DMS153 treated with DMSO at 0.1 percent for 48 hours (cell line): ENCODE data around the gene ANKRD33B.

ENCODE experiments used
- DNase-seq: peaks from one replicate; lab custom pipeline; 2025; ENCODE audit not compliant: unreplicated experiment; lab: John Stamatoyannopoulos, UW

ANKRD33B gene

DNA sequence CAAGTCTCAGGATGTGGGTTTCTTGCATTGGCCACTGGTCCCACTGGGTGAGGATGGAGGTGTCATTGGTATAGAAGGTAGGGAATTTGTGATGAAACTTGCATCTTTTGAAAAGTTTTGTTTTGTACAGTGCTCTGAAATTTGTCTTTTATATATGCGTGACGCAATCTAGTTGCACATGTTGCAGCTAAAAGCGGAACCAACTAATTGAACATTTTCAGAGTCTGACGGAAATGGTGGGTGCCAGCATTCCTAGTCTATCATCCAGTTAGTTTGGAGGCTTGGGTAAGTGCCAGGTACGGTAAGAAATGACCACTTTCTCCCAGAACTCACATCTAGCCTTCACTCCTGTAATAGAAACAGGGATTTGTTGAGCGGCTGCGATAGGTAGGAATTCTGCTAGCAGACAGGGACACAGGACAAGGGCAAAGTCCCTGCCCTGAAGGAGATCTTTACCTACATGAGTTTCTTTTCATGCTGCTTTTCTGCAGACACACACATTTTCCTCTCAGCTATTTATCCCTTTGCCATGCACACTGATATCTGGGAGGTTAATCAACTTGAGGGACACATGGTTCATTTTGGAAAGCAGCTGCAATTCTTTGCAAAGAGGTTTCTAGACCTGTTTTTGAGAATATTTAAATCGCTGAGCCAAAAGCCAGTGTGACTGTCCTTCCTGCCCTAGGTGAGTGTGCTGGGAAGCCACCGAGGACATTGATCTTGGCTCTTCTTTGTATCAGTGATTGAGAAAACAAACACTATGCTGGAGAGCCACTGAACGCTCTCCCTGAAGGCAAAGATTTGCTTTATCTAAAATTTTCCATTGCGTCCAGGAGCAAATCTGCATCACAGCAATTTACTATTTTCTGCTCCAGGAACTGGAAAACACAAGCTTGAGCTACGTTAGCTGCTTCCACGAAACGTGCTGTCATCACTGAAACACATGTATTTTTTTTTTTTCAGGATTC is 107.5 kb downstream of the ANKRD33B start:
- DNase-seq: no peak

DNA sequence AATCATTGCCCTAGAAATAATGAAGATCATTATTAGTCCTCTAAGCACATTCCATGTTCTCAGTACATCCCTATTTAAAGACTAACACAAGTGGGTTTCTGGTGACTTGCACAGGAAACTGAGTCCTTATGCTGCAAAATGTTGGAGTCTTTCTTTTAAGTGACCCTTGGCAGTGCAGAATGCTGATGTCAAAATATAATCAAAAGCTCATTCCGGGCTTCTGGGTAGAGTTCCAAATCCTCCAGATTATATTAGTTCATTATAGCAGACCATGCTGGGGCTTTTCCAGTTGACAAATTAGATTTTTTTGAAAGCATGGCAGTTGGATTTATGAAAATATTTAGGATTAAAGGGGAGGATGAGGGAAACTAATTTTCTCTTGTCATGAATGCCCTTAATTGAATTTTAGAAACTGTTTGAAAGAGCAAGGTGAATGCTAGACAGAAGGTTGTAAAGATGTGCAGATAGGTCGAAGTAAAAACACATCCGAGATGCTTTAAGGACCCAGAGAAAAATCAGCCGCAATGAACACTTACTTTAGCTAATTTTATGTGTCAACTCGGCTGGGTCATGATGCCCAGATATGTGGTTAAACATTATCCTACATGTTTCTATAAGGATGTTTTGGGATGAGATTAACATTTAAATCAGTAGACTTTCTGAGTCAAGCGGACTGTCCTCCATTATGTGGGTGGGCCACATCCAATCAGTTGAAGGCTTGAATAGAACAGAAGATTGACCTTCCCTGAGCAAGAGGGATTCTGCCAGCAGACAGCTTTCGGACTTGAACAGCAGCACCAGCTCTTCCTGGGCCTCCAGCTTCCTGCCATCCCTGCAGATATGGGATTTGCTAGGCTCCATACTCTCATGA is 108.5 kb downstream of the ANKRD33B start:
- no peak for DNase-seq

DNA sequence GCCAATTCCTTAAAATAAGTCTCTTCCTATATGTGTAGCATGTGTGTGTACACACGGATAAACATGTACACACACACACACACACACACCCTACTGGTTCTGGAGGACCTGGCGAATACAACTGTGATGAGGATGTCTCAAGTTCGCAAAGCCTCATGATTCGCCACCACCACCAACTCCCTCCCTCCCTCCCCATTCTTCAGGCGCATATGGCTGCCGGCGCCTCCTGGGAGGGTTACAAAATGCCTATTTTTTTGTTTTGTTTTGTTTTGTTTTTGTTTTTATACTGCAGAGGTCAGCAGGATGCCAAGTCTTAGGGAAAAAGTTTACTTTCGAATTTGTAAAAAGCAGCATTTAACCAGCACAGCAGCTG is 109.1 kb downstream of the ANKRD33B start:
- DNase-seq: no peak

DNA sequence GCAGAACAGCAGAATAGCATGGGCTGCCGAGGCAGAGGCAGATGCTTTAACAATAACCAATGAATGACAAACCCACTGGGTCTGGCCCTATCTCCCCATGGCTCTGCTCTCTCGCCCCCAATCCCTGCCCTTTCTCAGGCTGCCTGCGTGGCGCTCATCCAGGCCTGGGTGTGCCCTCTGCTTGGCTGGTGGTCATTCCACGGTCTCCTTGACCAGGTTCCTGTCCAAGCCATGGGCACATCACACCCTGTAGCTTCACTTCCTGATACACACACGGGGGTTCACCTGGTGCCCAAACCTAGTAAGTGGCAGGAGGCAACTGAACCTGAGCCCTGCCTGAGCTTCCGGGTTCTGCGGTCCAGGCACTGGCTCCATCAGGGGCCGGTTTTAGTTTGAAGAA is 109.5 kb downstream of the ANKRD33B start:
- no peak for DNase-seq

DNA sequence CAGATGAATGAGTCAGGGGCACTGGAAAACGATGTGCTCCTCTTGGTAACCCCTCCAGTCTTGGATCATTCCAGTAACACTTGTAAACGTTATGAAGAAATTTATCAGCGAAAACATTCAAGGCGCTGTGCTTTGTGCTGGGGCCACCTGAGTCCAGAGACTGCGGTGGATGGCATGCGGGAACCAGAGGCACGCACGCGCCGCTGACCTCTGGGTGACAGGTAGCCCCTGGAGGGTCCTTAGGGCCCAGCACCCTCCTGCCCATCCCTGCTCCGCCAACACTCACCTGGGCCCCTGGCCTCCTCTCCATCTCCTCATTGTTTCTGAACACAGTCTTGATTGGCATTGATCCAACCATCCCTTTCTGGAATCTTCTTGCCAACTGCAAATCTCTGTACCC is 110.2 kb downstream of the ANKRD33B start:
- DNase-seq: no peak

DNA sequence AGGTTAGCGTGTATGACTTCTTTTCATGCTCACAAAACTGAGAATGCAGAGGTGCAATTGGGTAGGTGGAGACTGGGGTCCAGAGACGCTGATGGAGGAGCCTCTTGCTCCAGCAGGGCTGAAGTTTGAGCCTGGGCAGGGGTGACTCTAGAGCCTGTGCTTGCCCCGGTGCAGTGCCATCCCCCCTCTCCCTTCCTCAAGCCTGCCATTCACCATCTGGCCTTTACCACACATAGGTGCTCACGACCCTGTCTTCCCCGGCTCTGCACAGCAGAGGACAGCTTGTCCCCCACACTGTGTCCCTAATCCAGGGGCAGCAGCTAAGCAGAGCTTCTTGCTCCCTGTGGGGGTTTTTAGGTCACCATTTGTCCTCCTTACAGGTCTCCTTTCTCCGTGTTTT is 110.7 kb downstream of the ANKRD33B start:
- DNase-seq: no peak

DNA sequence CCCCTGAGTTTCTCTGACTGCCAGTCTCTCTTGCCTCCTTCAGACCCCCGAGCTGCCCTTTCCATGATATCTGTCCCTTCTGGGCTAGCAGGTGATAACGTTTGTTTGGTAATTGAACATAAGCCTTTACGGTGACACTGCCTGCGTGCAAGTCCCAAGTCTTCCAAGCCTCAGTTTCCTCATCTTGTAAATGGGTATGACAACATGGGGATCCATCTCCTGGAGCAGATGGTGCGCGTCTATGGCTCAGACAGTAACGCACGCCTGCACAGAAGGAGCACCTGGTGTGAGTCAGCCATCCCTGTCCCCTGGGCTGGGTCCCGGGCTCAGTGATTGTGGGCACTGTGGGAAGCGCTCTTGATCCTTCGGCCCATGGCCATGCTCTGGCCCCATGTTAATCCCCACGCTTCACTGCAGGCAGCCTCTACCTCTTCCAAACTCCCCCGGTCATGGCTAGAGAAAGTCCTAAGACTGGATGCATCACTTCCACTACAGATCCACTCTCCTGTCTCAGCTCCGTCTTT is 111.4 kb downstream of the ANKRD33B start:
- DNase-seq: no peak

DNA sequence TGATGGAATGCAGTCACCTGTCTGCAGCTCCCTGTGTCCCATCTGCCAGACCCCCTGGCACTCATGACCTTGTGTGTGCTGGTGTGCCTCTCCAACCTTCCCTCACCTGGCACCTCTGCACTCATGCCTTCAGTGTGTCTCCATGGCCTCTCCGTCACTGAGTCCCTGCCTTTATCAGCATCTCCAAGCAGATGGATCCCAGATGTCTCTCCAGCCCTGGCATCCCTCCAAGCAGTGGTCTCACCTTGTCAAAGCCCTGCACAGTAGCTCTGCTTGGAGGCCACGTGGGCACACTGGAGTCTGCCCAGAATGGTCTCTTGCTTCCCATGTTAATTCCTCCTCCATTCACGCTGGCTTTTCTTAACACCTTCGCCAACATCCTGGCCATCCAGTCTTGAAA is 112.4 kb downstream of the ANKRD33B start:
- DNase-seq: no peak

DNA sequence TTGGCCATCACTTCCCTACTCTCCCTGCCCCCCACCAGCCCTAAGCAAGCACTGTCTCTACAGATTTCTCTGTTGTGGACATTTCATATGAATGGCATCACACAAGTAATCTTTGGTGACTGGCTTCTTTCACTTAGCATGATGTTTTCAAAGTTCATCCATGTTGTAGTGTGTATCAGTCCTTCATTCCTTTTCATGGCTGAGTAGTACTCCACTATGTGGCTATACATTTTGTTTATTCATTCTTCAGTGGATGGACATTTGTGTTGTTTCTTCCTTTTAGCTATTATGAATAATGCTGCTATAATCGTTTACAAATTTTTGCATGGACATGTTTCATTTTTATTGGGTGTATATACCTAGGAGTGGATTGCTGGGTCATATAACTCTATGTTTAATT is 113.1 kb downstream of the ANKRD33B start:
- DNase-seq: no peak

DNA sequence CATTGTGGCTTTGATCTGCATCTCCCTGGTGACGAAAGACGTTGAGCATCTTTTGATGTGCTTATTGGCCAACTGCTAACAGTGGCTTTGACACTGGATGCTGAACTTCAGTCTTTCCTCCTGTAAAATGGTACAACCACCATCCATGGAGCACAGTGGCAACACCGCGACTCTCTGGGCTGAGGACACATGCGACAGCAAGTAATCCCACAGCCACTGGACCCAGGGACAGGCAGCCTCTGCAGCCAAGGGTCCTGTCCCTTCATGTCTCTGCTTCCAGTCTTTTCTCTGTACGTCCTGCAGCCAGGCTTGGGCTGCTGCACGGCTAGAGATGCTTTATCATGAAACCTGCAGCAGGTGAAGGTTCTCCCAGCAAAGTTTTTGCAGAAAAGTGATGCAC is 113.7 kb downstream of the ANKRD33B start:
- DNase-seq: no peak

DNA sequence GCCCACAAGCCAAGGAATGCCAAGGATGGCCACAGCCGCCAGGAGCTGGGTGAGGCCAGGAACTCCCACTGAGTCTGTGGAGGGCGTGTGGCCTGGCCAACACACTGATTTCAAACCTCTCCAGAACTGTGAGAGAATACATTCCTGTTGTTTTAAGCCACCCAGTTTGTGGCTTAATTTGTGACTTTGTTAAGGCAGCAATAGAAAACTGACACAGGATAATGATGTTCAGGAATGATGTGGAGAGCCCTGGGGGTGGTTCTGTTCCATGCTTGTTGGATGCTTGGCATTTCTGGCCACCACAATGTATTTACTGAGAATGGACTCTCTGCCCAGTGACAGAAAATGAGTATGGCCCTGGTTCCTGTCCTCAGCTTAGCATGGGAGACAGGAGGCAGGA is 114.4 kb downstream of the ANKRD33B start:
- no peak for DNase-seq

DNA sequence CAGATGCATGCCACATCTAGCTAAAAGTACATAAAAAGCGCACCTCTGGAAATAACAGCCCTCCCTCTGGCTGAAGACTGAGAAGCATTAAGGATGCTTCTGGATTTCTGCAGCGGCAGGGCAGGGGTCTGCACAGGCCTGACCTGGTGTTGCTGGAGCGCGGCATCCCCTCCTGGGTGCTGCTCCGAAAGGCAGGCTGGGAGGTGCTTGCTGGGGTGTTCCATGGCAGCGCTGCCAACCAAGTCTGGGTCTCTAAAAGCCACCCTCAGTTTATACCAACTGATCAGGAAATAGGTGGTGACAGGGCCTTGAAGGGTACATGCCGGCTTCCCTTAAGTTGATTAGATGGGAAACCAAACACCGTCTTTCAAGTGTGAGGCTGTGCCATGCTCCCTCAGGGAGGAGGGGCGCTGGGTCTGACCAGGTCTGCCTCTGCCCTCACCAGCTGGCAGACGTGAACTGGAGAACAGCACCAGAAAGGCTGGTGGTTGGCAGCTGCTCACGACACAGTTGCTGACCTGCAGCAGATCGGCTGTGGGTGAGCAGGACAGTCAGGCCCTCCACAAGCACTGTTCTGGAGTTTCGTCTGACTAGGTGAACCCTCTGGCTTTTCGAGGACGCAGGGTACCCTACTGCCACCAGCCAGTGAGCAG is 115.6 kb downstream of the ANKRD33B start:
- DNase-seq: no peak

DNA sequence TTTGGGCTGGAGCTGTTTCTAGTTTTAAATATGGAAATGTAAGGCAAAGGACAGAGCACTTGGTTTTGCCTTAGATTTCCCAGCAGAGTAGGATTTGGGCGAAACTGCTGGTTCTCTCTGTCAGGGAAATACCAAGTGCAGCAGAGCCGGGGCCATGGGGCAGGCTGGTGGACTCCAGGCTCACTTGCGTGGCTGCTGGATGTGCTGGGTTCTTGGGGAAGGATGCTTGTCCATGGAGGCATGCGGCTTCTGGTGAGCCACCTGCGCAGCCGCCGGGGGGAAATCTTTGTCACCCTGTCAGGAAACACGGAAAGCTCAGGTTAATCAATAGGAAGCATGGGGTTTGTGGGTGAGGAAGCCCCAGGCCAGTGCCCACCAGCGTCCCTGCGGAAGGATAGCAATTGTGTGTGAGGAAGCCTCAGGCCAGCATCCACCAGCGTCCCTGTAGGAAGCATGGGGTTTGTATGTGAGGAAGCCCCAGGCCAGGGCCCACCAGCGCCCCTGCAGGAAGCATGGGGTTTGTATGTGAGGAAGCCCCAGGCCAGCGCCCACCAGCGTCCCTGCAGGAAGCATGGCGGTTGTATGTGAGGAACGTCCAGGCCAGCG is 117.1 kb downstream of the ANKRD33B start:
- DNase-seq: no peak

DNA sequence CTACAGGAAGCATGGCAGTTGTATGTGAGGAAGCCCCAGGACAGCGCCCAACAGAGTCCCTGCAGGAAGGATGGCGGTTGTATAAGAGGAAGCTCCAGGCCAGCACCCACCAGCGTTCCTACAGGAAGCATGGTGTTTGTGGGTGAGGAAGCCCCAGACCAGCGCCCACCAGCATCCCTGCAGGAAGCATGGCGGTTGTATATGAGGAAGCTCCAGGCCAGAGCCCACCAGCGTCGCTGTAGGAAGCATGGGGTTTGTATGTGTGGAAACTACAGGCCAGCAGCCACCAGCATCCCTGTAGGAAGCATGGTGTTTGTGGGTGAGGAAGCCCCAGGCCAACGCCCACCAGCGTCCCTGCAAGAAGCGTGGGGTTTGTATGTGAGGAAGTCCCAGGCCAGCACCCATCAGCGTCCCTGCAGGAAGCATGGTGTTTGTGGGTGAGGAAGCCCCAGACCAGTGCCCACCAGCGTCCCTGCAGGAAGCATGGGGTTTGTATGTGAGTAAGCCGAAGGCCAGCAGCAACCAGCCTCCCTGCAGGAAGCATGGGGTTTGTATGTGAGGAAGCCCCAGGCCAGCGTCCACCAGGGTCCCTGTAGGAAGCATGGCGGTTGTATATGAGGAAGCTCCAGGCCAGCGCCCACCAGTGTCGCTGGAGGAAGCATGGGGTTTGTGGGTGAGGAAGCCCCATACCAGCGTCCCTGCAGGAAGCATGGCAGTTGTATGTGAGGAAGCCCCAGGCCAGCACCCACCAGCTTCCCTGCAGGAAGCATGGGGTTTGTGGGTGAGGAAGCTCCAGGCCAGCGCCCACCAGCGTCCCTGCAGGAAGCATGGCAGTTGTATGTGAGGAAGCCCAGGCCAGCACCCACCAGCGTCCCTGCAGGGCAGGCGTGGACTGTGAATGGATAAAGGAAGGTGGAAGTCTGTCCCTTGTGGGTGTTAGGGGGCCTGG is 118.1 kb downstream of the ANKRD33B start:
- no peak for DNase-seq

DNA sequence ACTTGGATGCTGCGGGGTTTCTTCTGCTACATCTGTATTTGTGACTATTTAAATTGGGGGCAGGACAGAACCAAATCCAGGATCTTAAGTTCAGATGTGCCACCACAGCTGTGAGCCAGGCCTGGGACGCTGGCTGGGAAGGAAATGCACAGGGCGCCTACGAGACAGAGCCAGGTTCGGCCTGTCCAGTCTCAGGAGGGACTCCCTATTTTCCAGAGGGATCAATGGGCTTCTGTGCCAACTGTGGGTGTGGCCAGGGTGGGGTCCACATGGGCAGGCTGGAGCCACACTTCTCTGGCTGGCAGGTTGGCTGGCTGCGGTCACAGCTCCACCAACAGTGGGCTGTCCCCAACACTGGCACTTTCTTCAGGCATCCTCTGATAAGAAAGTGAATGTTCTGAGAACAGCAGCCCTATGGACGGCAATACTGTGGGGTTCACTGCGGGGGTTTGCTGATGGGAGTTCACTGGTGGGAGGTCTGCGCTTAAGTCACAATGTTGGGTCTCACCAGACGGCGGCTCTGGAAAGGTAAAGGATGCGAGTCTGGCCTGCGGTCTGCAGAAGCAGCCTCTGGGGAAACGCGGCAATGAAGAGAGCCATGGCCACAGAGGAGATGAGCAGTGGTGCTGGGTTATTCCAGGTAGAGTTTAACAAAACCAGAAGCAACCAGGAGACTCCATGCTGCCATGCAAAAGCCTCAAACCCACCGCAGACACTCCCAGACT is 119.1 kb downstream of the ANKRD33B start:
- no peak for DNase-seq

DNA sequence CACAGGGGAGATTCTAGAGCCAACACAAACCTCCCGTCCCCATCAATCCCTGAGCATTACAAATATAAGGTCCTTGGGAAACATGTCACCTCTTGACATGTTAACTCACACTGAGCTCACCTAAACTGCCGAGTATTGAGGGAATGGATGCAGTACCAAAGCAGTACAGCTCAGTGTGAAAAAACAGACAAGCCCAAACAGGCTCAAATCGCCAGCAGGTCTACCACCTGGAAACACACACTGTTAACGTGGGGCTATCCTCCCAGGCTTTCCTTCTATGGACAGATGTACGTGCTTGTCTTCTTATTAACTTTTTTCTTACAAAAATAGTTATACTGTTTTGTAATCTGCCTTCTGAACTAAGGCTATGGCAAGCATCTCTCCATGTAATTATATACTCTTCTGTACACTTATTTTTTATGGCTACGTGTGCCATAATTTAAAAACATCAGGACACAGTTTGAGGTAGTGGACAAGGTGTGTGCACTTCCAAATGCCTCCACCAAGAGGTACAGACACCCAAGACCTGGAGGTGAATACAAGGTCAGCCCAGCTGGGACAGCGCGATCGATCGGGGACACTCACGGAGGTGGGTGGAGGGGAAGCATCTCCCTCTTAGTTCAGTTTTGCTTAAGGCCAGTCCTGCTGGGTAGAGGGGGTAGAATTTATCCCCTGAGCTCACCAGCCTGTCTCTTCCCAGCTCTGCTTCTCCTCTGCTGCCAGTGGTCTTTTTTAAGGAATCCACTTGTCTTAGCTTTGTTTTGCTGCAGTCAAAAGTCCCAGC is 120.6 kb downstream of the ANKRD33B start:
- DNase-seq: no peak

DNA sequence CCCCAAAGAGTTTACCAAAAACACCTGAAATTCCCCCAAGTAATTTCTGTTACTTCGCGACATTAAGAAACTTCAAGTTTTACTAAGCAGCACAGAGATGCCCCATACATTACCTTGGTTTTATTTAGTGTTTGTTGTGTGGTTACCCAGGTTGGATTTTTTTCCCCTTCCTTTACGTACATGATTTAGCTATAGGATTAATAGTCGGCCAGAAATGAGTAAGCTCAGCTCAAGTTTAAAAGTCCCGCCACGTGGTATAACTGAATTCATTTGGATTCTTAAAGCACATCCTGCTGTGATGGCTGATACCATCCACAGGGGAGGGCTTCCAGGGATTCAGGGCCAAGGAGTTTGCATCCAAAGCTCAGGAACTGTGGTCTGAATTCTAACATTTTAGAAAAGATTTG is 121.2 kb downstream of the ANKRD33B start:
- no peak for DNase-seq

DNA sequence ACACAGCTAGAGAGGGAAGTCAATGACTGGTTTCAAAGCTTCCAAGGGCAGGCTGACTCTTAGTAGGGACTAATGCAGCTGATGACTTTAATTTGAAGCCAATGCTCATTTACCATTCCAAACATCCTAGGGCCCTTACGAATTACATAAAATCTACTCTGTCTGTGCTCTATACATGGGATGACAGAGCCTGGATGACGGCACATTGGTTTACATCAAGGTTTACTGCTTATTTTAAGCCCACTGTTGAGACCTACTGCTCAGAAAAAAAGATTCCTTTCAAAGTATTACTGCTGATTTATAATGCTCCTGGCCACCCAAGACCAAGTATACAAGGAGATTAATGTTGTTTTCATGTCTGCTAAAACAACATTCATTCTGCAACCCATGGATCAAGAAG is 123.0 kb downstream of the ANKRD33B start:
- no peak for DNase-seq
